D721Med (cell line): ENCODE measurements around the gene DDIAS.

Source experiments
- DNase-seq: peaks from one replicate; pipeline ENCODE4 v3.0.0; 2011; ENCODE audit warnings: low spot score; ENCODE audit not compliant: insufficient read length
- FAIRE-seq: peaks from 2 replicates; lab custom pipeline; 2011; peaks lifted over from hg19 to GRCh38; lab: Jason Lieb, UNC
- CTCF ChIP-seq: IDR thresholded peaks from 2 replicates; pipeline ENCODE4 v1.5.1; 2012; ENCODE audit warnings: mild to moderate bottlenecking, control low read depth; ENCODE audit not compliant: insufficient read depth; ENCODE audit errors: missing control alignments

The DDIAS gene

DNA sequence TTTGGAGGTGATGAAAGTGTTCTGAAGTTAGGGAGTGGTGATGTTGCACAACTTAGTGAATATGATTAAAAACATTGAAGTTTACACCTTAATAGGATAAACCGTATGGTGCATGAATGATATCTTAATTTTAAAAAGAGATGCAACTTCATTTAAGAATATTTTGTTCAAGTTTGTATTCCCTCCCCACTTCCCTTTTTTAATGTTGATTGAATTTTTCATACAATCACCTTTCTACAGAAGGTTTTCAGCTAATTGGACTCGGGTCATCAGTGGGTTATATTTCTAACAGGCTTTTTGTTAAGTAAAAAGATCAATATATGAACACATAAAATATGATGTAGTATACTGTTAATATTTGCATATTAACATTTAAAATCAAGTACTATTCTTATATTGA lies 72.6 kb downstream of the DDIAS start:
- FAIRE-seq (no peak), DNase-seq (no peak)
- no peak for TF ChIP-seq CTCF

GRCh38 chr11:82974851-82975250 lies 73.3 kb downstream of the DDIAS start:
- FAIRE-seq: no peak

DNA sequence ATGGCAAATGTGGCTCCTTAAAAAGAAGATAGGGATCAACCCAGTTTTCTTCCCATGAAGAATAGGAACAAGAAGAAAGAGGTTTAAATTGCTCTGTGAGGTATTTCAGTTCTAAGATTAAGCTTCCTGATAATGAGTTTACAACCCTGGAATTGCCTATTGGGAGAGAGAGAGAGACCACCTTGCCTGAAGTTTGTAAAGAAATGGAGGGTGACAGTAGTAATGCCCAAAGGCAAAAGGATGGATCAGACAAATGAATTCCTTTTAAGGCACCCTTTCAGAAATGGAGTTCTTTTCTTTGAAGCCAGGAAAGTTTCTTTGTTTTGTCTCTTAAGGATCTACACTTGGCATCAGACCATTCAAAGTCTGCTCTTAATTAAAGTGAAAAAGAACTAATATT lies 74.3 kb downstream of the DDIAS start:
- no peak for DNase-seq
- TF ChIP-seq CTCF: no peak
- no peak for FAIRE-seq

More at GRCh38 chr11:82974851-82975250, 73.3 kb downstream of the DDIAS start:
- no peak for DNase-seq
- TF ChIP-seq CTCF: no peak

DNA sequence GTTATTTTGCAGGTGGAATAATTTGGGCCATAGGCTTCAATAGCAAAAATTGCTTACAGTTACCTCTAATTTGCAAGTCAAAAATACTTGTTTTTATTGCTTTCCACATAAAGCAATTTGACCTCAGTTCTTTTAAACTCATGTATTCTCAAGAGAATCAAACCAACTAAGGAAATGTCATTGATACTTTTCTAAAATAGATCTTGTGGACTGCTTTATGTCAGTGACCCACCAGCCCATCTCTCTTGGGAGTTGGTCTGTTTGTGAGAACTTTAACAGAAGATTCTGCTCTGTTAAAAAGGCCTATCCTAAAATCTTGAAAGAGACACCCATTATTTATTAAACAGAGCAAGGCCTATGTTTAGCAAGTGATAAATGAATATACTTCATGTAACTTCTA lies 75.2 kb downstream of the DDIAS start:
- TF ChIP-seq CTCF: no peak
- no peak for FAIRE-seq

DNA sequence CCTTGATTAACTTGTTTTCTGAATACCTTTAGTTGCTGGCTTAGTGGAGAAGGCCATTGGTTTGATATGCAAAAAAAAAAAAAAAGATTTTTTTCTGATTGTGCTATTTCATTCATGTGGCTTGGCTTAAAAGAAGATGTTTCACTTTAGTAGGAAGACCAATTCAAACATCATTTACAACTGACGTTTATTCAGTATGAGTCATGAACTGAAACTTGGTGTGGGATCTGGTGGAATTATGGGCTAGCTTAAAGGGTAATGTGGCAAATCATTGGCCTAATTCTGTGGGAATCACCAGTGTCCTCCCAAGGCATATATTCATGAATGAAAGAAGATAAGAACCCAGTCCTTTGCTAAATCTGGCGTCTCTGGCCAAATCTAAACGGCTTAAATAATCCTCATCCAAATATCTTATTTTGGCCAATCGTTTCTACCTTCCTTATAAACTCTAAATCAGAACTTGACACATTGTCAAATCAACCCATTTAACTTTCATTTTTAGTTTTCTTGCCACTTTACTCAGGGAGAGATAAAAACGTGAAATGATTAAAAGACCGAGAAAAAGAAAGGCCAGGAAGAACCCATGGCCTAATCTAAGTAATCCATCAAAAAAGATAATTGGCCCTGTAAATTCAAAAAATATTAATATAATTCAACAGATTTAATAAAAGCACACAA lies 77.0 kb downstream of the DDIAS start:
- no peak for TF ChIP-seq CTCF
- DNase-seq (no peak), FAIRE-seq (no peak)

More for the DNA sequence above, 75.2 kb downstream of the DDIAS start:
- no peak for DNase-seq

DNA sequence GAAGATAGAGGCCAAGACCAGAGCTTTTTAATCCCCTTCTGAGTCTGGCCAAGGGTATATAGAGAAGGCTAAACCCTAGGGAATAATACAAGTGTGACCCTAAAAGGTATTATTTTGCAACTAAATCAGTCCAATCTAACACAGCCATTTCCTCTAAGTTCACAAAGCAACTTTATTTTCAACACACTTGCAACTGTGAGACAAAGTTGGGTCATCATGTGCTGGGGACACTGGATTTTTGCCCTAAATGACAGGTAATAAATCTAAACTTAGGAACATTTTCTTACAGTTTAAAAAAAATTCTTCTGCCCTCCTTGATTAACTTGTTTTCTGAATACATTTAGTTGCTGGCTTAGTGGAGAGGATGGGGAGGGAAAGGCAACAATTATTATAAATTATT lies 78.3 kb downstream of the DDIAS start:
- DNase-seq (no peak), FAIRE-seq (no peak)
- TF ChIP-seq CTCF: no peak

- DNase-seq: no peak
- no peak for TF ChIP-seq CTCF
These were observed 78.8 kb downstream of the DDIAS start for GRCh38 chr11:82980292-82980691.

More at GRCh38 chr11:82980292-82980691, 78.8 kb downstream of the DDIAS start:
- FAIRE-seq: no peak
